ENCODE results near the gene ARID1B.
A peak's percentile ranks its signal among the peaks of the same experiment; 100 is the strongest.

The ARID1B gene

GRCh38 chr6:156863504-156863903 lies 86.3 kb downstream of the ARID1B start:
- no peak overlapping the region for H3K27ac ChIP-seq (ENCODE audit: insufficient read depth, low read depth, low read length, poor library complexity, severe bottlenecking)
- H3K36me3 ChIP-seq (ENCODE audit: control insufficient read depth, insufficient read depth, low read length), result no peaks in the 10 kb centered on the region
- no peak overlapping the region for H3K4me3 ChIP-seq (ENCODE audit: insufficient read depth, low read depth, low read length)
- no peaks in the 10 kb centered on the region for H3K4me1 ChIP-seq (ENCODE audit: control insufficient read depth, insufficient read depth, low read length)
- no peaks in the 10 kb centered on the region for H3K27me3 ChIP-seq (ENCODE audit: control insufficient read depth, insufficient read depth, low read length, poor library complexity, severe bottlenecking)
- no peaks in the 10 kb centered on the region for H3K9me3 ChIP-seq (ENCODE audit: control insufficient read depth, low read length)

DNA sequence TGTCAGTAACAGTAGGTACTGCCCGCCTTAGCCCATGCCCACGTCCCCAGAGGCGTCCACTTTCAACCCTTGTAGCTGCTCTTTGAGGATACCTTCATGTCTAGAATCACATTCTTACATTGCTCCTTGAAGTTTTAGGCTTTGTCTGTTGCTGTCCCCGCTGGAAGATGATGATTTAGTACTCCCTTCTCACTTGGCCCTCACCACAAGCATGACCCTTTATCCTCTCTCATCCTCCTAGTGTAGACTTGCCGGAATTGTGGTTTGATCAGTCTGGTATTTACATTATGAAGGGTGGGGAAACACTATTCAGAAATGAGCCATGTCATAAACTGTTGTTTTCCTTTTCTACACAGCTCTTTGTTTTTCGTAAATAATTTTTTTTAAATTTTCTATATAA lies 87.4 kb downstream of the ARID1B start:
- Histone ChIP-seq H3K4me3 (ENCODE audit: insufficient read depth, low read depth, low read length) (no peak overlapping the region), H3K36me3 (ENCODE audit: control insufficient read depth, insufficient read depth, low read length) (no peaks in the 10 kb centered on the region), H3K9me3 (ENCODE audit: control insufficient read depth, low read length) (no peaks in the 10 kb centered on the region), H3K27ac (ENCODE audit: insufficient read depth, low read depth, low read length, poor library complexity, severe bottlenecking) (no peak overlapping the region), H3K4me1 (ENCODE audit: control insufficient read depth, insufficient read depth, low read length) (peaks cover 8% of the 10 kb centered on the region), H3K27me3 (ENCODE audit: control insufficient read depth, insufficient read depth, low read length, poor library complexity, severe bottlenecking) (no peaks in the 10 kb centered on the region)
- 93 to 95% methylated on average over 4 to 6 of the region's 6 CpGs for WGBS, 2 experiments

- Histone ChIP-seq H3K36me3 (ENCODE audit: control insufficient read depth, insufficient read depth, low read length) (no peaks in the 10 kb centered on the region), H3K27me3 (ENCODE audit: control insufficient read depth, insufficient read depth, low read length, poor library complexity, severe bottlenecking) (no peaks in the 10 kb centered on the region), H3K9me3 (ENCODE audit: control insufficient read depth, low read length) (no peaks in the 10 kb centered on the region), H3K4me1 (ENCODE audit: control insufficient read depth, insufficient read depth, low read length) (peaks cover 11% of the 10 kb centered on the region), H3K27ac (ENCODE audit: insufficient read depth, low read depth, low read length, poor library complexity, severe bottlenecking) (no peak overlapping the region), H3K4me3 (ENCODE audit: insufficient read depth, low read depth, low read length) (no peak overlapping the region)
- 87 to 96% methylated on average over 1 of the region's 1 CpG for whole genome bisulfite sequencing, 2 experiments
Observed at GRCh38 chr6:156865019-156865629, 87.9 kb downstream of the ARID1B start.

- no peaks in the 10 kb centered on the region for H3K27me3 ChIP-seq (ENCODE audit: control insufficient read depth, insufficient read depth, low read length, poor library complexity, severe bottlenecking)
- H3K4me3 ChIP-seq (ENCODE audit: insufficient read depth, low read depth, low read length), result no peak overlapping the region
- 86 to 88% methylated on average over 10 of the region's 10 CpGs for WGBS, 2 experiments
- H3K4me1 ChIP-seq (ENCODE audit: control insufficient read depth, insufficient read depth, low read length), result peaks cover 14% of the 10 kb centered on the region
- no peaks in the 10 kb centered on the region for H3K36me3 ChIP-seq (ENCODE audit: control insufficient read depth, insufficient read depth, low read length)
- no peaks in the 10 kb centered on the region for H3K9me3 ChIP-seq (ENCODE audit: control insufficient read depth, low read length)
- H3K27ac ChIP-seq (ENCODE audit: insufficient read depth, low read depth, low read length, poor library complexity, severe bottlenecking), result no peak overlapping the region
Observed at GRCh38 chr6:156866220-156867015, 89.2 kb downstream of the ARID1B start.

- Histone ChIP-seq H3K27me3 (ENCODE audit: control insufficient read depth, insufficient read depth, low read length, poor library complexity, severe bottlenecking) (no peaks in the 10 kb centered on the region), H3K9me3 (ENCODE audit: control insufficient read depth, low read length) (no peaks in the 10 kb centered on the region), H3K36me3 (ENCODE audit: control insufficient read depth, insufficient read depth, low read length) (no peaks in the 10 kb centered on the region), H3K4me1 (ENCODE audit: control insufficient read depth, insufficient read depth, low read length) (peaks cover 14% of the 10 kb centered on the region), H3K27ac (ENCODE audit: insufficient read depth, low read depth, low read length, poor library complexity, severe bottlenecking) (peak overlapping the region; percentile 38), H3K4me3 (ENCODE audit: insufficient read depth, low read depth, low read length) (no peak overlapping the region)
- 91 to 93% methylated on average over 2 of the region's 2 CpGs for WGBS, 2 experiments
Observed at GRCh38 chr6:156867121-156867520, 89.9 kb downstream of the ARID1B start.

GRCh38 chr6:156868385-156868784 lies 91.2 kb downstream of the ARID1B start:
- Histone ChIP-seq H3K36me3 (ENCODE audit: control insufficient read depth, insufficient read depth, low read length) (no peaks in the 10 kb centered on the region), H3K27ac (ENCODE audit: insufficient read depth, low read depth, low read length, poor library complexity, severe bottlenecking) (no peak overlapping the region), H3K4me1 (ENCODE audit: control insufficient read depth, insufficient read depth, low read length) (peaks cover 14% of the 10 kb centered on the region), H3K27me3 (ENCODE audit: control insufficient read depth, insufficient read depth, low read length, poor library complexity, severe bottlenecking) (no peaks in the 10 kb centered on the region), H3K9me3 (ENCODE audit: control insufficient read depth, low read length) (no peaks in the 10 kb centered on the region), H3K4me3 (ENCODE audit: insufficient read depth, low read depth, low read length) (no peak overlapping the region)
- WGBS, 2 experiments, result 74 to 82% methylated on average over 3 of the region's 3 CpGs

GRCh38 chr6:156869980-156870398 lies 92.8 kb downstream of the ARID1B start:
- H3K9me3 ChIP-seq (ENCODE audit: control insufficient read depth, low read length), result no peaks in the 10 kb centered on the region
- no peaks in the 10 kb centered on the region for H3K36me3 ChIP-seq (ENCODE audit: control insufficient read depth, insufficient read depth, low read length)
- H3K27ac ChIP-seq (ENCODE audit: insufficient read depth, low read depth, low read length, poor library complexity, severe bottlenecking), result peak overlapping the region; percentile 88
- 13 to 18% methylated on average over 13 of the region's 13 CpGs for WGBS, 2 experiments
- peaks cover 14% of the 10 kb centered on the region for H3K4me1 ChIP-seq (ENCODE audit: control insufficient read depth, insufficient read depth, low read length)
- H3K4me3 ChIP-seq (ENCODE audit: insufficient read depth, low read depth, low read length), result no peak overlapping the region
- H3K27me3 ChIP-seq (ENCODE audit: control insufficient read depth, insufficient read depth, low read length, poor library complexity, severe bottlenecking), result no peaks in the 10 kb centered on the region

DNA sequence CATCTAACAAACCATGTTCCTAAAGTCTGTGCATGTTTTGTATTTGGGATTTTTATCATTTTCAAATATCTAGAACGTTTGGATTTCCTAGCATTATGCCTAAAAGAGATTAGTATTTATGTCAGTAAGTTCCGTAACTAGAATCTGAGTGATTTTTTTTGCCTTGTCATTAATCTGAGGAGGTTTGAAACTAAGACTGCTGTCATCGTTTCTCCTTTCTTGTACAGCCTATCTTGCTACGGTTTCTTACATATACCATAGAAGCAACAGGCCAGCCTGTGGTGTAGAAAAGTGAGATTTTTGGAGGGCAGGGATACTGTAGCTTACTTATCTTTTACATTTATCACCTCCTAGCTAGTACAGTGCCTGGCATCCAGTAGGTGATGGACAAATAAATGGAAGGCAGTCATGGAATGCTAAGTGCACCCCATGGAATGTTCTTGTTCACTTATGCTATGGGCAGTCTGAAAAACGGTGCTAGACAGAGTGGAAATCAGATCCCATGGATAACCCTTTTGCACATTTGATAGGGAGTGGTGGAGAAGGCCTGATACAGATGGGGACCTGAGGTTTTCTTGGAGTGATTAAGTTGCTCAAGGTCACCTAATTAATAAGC lies 93.9 kb downstream of the ARID1B start:
- 93 to 97% methylated on average over 3 to 4 of the region's 5 CpGs for WGBS, 2 experiments
- Histone ChIP-seq H3K36me3 (ENCODE audit: control insufficient read depth, insufficient read depth, low read length) (no peaks in the 10 kb centered on the region), H3K27ac (ENCODE audit: insufficient read depth, low read depth, low read length, poor library complexity, severe bottlenecking) (no peak overlapping the region), H3K9me3 (ENCODE audit: control insufficient read depth, low read length) (no peaks in the 10 kb centered on the region), H3K27me3 (ENCODE audit: control insufficient read depth, insufficient read depth, low read length, poor library complexity, severe bottlenecking) (no peaks in the 10 kb centered on the region), H3K4me3 (ENCODE audit: insufficient read depth, low read depth, low read length) (no peak overlapping the region), H3K4me1 (ENCODE audit: control insufficient read depth, insufficient read depth, low read length) (peaks cover 14% of the 10 kb centered on the region)

DNA sequence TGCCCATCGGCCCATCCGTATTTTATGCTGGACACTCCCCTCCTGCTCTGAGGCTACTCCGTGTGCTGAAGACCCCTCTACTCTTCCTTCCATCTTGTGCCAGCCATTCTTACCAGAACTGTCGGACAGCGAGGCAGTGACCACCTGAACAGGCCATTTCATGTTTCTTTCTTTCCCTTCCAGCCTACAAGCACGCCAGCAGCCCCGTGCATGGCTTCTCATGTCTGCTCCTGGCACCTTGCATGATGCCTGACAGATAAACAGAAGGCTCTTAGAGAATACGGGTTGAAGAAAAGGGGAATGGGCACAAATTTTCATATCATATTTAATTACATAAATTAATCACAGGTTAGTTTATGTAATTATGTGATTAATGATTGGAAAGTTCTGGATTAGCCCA lies 95.7 kb downstream of the ARID1B start:
- H3K27ac ChIP-seq (ENCODE audit: insufficient read depth, low read depth, low read length, poor library complexity, severe bottlenecking), result no peak overlapping the region
- no peaks in the 10 kb centered on the region for H3K36me3 ChIP-seq (ENCODE audit: control insufficient read depth, insufficient read depth, low read length)
- no peak overlapping the region for H3K4me3 ChIP-seq (ENCODE audit: insufficient read depth, low read depth, low read length)
- WGBS, 2 experiments, result 95 to 96% methylated on average over 7 of the region's 8 CpGs
- H3K4me1 ChIP-seq (ENCODE audit: control insufficient read depth, insufficient read depth, low read length), result peaks cover 14% of the 10 kb centered on the region
- H3K27me3 ChIP-seq (ENCODE audit: control insufficient read depth, insufficient read depth, low read length, poor library complexity, severe bottlenecking), result no peaks in the 10 kb centered on the region
- H3K9me3 ChIP-seq (ENCODE audit: control insufficient read depth, low read length), result no peaks in the 10 kb centered on the region

GRCh38 chr6:156873654-156874380 lies 96.6 kb downstream of the ARID1B start:
- 90 to 93% methylated on average over 10 of the region's 10 CpGs for WGBS, 2 experiments
- H3K27me3 ChIP-seq (ENCODE audit: control insufficient read depth, insufficient read depth, low read length, poor library complexity, severe bottlenecking), result no peaks in the 10 kb centered on the region
- H3K9me3 ChIP-seq (ENCODE audit: control insufficient read depth, low read length), result no peaks in the 10 kb centered on the region
- H3K36me3 ChIP-seq (ENCODE audit: control insufficient read depth, insufficient read depth, low read length), result no peaks in the 10 kb centered on the region
- H3K4me1 ChIP-seq (ENCODE audit: control insufficient read depth, insufficient read depth, low read length), result peaks cover 13% of the 10 kb centered on the region
- no peak overlapping the region for H3K27ac ChIP-seq (ENCODE audit: insufficient read depth, low read depth, low read length, poor library complexity, severe bottlenecking)
- no peak overlapping the region for H3K4me3 ChIP-seq (ENCODE audit: insufficient read depth, low read depth, low read length)

All from ectodermal cell (in vitro differentiated cells).